Fibroblast of pulmonary artery (primary cell): ENCODE data around the gene GRB14.

Experiments
- DNase-seq: peaks from one replicate; pipeline ENCODE4 v3.0.0-alpha.2; 2010; ENCODE audit warnings: low read depth
- H3K4me3 ChIP-seq: replicated peaks from 2 replicates; pipeline ENCODE4 v1.5.1; 2011; ENCODE audit warnings: low read depth, mild to moderate bottlenecking, control low read depth, low read length, moderate library complexity
- CTCF ChIP-seq: IDR thresholded peaks from 2 replicates; pipeline ENCODE4 v1.5.1; 2011; ENCODE audit warnings: mild to moderate bottlenecking, control low read depth, low read length, inconsistent platforms; ENCODE audit errors: missing control alignments

The GRB14 gene

GRCh38 chr2:164617466-164617865 lies 3.8 kb downstream of the GRB14 start:
- H3K4me3 ChIP-seq = no peak overlapping the region
- peak; percentile 33 for DNase-seq
- TF ChIP-seq CTCF = no peak

GRCh38 chr2:164613321-164613982 lies 7.8 kb downstream of the GRB14 start:
- no peak overlapping the region for H3K4me3 ChIP-seq
- DNase-seq = no peak
- TF ChIP-seq CTCF = no peak

DNA sequence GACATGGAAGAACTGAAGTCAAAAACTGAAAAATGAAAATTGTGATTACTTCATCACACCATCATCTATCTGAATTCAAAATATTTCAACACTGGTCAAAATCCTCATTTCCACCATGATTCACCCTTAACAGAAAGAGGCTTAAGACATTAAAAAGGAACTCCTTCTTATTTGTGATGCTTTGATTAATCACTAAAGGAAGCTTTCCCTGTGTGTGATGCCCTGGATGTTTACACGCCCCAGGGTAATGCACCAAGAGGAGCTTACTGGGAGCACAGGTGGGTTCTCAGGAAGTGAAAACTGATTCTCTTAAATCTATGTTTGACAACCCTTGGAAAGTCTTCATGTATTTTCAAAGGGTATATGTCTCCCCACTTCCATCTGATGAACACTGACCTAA lies 11.5 kb downstream of the GRB14 start:
- H3K4me3 ChIP-seq = no peak overlapping the region
- DNase-seq = no peak
- no peak for TF ChIP-seq CTCF

GRCh38 chr2:164606557-164606956 lies 14.7 kb downstream of the GRB14 start:
- DNase-seq = no peak
- no peak overlapping the region for H3K4me3 ChIP-seq
- TF ChIP-seq CTCF = no peak

- no peak for TF ChIP-seq CTCF
- H3K4me3 ChIP-seq = no peak overlapping the region
- no peak for DNase-seq
These were observed 16.0 kb downstream of the GRB14 start for GRCh38 chr2:164605295-164605694.

DNA sequence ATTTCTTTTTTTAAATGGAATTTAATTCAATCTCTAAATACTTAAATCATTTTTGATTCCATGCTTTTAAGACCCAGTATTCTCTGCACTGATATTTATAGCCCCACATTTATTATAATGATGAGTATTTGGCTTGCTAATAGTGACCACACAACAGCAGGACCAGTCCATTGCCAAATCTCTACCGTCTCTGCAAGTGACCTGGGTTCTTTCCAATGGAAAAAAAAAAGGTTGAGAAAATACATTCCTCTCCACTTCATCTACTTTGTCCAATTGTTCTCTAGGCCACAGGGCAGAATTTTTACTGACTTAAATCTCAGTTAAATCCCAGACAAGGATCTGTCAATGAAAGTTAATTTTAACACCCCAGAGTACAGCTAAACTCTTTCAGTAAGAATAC lies 20.5 kb downstream of the GRB14 start:
- no peak for DNase-seq
- no peak for TF ChIP-seq CTCF
- no peak overlapping the region for H3K4me3 ChIP-seq

DNA sequence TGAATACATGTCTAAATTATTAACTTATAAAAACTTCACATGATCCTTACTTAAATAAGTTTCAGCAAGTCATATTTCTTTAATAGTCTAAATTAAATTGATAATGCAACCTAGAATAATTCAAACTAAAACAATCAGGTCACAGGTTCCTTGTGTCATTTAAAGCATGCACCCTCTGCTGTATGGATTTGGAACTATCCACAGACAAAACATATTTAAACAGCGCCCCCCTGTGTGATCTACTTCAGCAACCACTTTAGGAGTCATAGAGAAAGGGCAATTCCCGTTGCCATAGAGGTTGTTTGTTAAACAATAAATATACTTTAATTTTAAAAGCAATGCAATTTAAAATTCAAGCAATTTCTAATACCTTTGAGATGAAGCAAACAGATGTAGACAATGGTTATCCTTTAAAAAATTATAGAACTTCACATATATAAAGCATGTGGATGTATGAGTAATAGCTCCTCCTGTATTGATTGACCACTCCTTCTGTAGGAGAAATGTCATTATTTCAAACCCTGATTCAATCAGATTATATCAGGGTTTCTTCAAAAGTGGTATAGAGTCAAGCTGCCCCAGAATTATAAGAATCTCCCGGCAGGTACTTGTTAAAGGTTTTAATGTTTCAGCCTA lies 21.2 kb downstream of the GRB14 start:
- H3K4me3 ChIP-seq = no peak overlapping the region
- TF ChIP-seq CTCF = peak; percentile 85
- DNase-seq = peak; percentile 80
